Activated naive CD4-positive, alpha-beta T cell (primary cell): ENCODE measurements around the gene SLITRK3.

ENCODE experiments used
- DNase-seq, 4 experiments: peaks; one replicate each; lab custom pipeline; 2025; lab: John Stamatoyannopoulos, UW

SLITRK3 gene

GRCh38 chr3:165195640-165196576 is at the start of gene SLITRK3:
Gene SLITRK3, minus strand, starts transcription at chr3:165196384. Its CDS starts 5,554 bp downstream, at chr3:165190830.
- no peak for DNase-seq

- no peak for DNase-seq
Measured at GRCh38 chr3:165243597-165243996, 47.4 kb upstream of the SLITRK3 start.

- no peak for DNase-seq
Measured at GRCh38 chr3:165233501-165234195, 37.5 kb upstream of the SLITRK3 start.

GRCh38 chr3:165225604-165226003 is 29.4 kb upstream of the SLITRK3 start:
- DNase-seq, result no peak

- DNase-seq, result no peak
Measured at GRCh38 chr3:165217739-165218138, 21.6 kb upstream of the SLITRK3 start.

GRCh38 chr3:165212580-165212979 is 16.4 kb upstream of the SLITRK3 start:
- no peak for DNase-seq

GRCh38 chr3:165211721-165212120 is 15.5 kb upstream of the SLITRK3 start:
- no peak for DNase-seq

- DNase-seq, result no peak
Measured at GRCh38 chr3:165210727-165211126, 14.5 kb upstream of the SLITRK3 start.

- no peak for DNase-seq
Measured at GRCh38 chr3:165210132-165210531, 13.9 kb upstream of the SLITRK3 start.

- no peak for DNase-seq
Measured at GRCh38 chr3:165206454-165207266, 10.5 kb upstream of the SLITRK3 start.

- no peak for DNase-seq
Measured at GRCh38 chr3:165204445-165204844, 8.3 kb upstream of the SLITRK3 start.

GRCh38 chr3:165202995-165203394 is 6.8 kb upstream of the SLITRK3 start:
- DNase-seq, result no peak

GRCh38 chr3:165201964-165202363 is 5.8 kb upstream of the SLITRK3 start:
- no peak for DNase-seq

GRCh38 chr3:165197481-165197800 is 1.3 kb upstream of the SLITRK3 start:
- no peak for DNase-seq

- DNase-seq, result no peak
Measured at GRCh38 chr3:165196577-165197480, 645 bp upstream of the SLITRK3 start.

GRCh38 chr3:165195241-165195639 is 944 bp downstream of the SLITRK3 start:
- no peak for DNase-seq

GRCh38 chr3:165194511-165195240 is 1.5 kb downstream of the SLITRK3 start:
- DNase-seq, result no peak

GRCh38 chr3:165193366-165194254 is 2.6 kb downstream of the SLITRK3 start:
- DNase-seq, result no peak

- DNase-seq, result no peak
Measured at GRCh38 chr3:165192610-165193192, 3.5 kb downstream of the SLITRK3 start.
